ENCODE results near the gene ZNF528.

The ZNF528 gene

GRCh38 chr19:52397310-52398080 is at the start of gene ZNF528:
Gene ZNF528 (plus strand): TSS chr19:52397849. CDS start chr19:52402014, 4,165 bp downstream.
- peak; percentile 93 to 97 for DNase-seq

- no peak for DNase-seq
These were observed 46.1 kb upstream of the ZNF528 start for GRCh38 chr19:52351512-52351911.

GRCh38 chr19:52366414-52366824 is 31.2 kb upstream of the ZNF528 start:
- DNase-seq = no peak

- DNase-seq = peak; percentile 95 to 97
These were observed 27.9 kb upstream of the ZNF528 start, which contains the start of gene ZNF880 for GRCh38 chr19:52369559-52370340. Gene ZNF880 (plus strand): TSS chr19:52369923. CDS start chr19:52369966, 43 bp downstream.

GRCh38 chr19:52370341-52370710 is 27.3 kb upstream of the ZNF528 start:
- no peak for DNase-seq

- no peak for DNase-seq
These were observed 6.5 kb upstream of the ZNF528 start for GRCh38 chr19:52391135-52391534.

GRCh38 chr19:52398081-52398441 is 412 bp downstream of the ZNF528 start:
- DNase-seq = no peak

- no peak for DNase-seq
These were observed 12.6 kb downstream of the ZNF528 start for GRCh38 chr19:52410276-52410675.

- no peak for DNase-seq
These were observed 18.1 kb downstream of the ZNF528 start for GRCh38 chr19:52415711-52416110.

- no peak for DNase-seq
These were observed 31.3 kb downstream of the ZNF528 start, which contains the start of gene ZNF534 for GRCh38 chr19:52428937-52429336. Gene ZNF534 (plus strand): TSS chr19:52429148. CDS start chr19:52431475, 2,327 bp downstream.

GRCh38 chr19:52442179-52442578 is 44.5 kb downstream of the ZNF528 start:
- no peak for DNase-seq

GRCh38 chr19:52444506-52444905 is 46.9 kb downstream of the ZNF528 start:
- no peak for DNase-seq

GRCh38 chr19:52451241-52451640 is 53.6 kb downstream of the ZNF528 start:
- peak in 1 of 2 experiments; percentile 20 for DNase-seq

GRCh38 chr19:52453324-52454094 is 55.9 kb downstream of the ZNF528 start, which contains the start of gene ZNF578:
Gene ZNF578 (plus strand): TSS chr19:52453553. CDS start chr19:52501846, 48,293 bp downstream.
- peak; percentile 94 for DNase-seq

GRCh38 chr19:52464798-52465470 is 67.3 kb downstream of the ZNF528 start:
- DNase-seq = no peak
